ENCODE results near the gene MRPL55.

MRPL55 gene

GRCh38 chr1:228098323-228098931 is 10.7 kb downstream of the MRPL55 start:
- no peak for DNase-seq

GRCh38 chr1:228097333-228098081 is 11.6 kb downstream of the MRPL55 start:
- no peak for DNase-seq

GRCh38 chr1:228096416-228097332 is 12.4 kb downstream of the MRPL55 start:
- DNase-seq: no peak

- no peak for DNase-seq
These were observed 13.2 kb downstream of the MRPL55 start for GRCh38 chr1:228095938-228096337.

- DNase-seq: no peak
These were observed 13.9 kb downstream of the MRPL55 start for GRCh38 chr1:228095161-228095560.

GRCh38 chr1:228094432-228095016 is 14.6 kb downstream of the MRPL55 start:
- no peak for DNase-seq

GRCh38 chr1:228093050-228093906 is 15.8 kb downstream of the MRPL55 start:
- no peak for DNase-seq

- DNase-seq: no peak
These were observed 16.6 kb downstream of the MRPL55 start for GRCh38 chr1:228092342-228093049.

GRCh38 chr1:228091084-228091483 is 18.0 kb downstream of the MRPL55 start:
- no peak for DNase-seq

- no peak for DNase-seq
These were observed 18.5 kb downstream of the MRPL55 start for GRCh38 chr1:228090613-228091081.

- no peak for DNase-seq
These were observed 19.3 kb downstream of the MRPL55 start for GRCh38 chr1:228089519-228090380.

GRCh38 chr1:228088586-228089498 is 20.3 kb downstream of the MRPL55 start:
- DNase-seq: no peak

GRCh38 chr1:228087771-228088251 is 21.3 kb downstream of the MRPL55 start:
- DNase-seq: no peak

- peak; percentile 50 for DNase-seq
These were observed 23.7 kb downstream of the MRPL55 start for GRCh38 chr1:228085287-228085951.

GRCh38 chr1:228084797-228085196 is 24.3 kb downstream of the MRPL55 start:
- no peak for DNase-seq

GRCh38 chr1:228084325-228084724 is 24.8 kb downstream of the MRPL55 start:
- no peak for DNase-seq

- DNase-seq: peak; percentile 60
These were observed 25.2 kb downstream of the MRPL55 start for GRCh38 chr1:228083871-228084278.
